A549 treated with AZD9567 at 1 μM for 4 hours (cell line): ENCODE data around the gene CD300C. TPM values are rescaled to one million over a fixed set of nuclear protein-coding genes. Genes with fewer than 3 reads are reported as not detected.

Experiments
- total RNA-seq: library from RNA; stranded (reverse); fragments of 200-300 nt; extraction: Qiagen RNA extraction; gene quantifications from 5 replicates; pipeline ENCODE4 v1.2.3, GENCODE V29; 2022; ENCODE audit not compliant: insufficient read depth

The CD300C gene
- 0.13 to 0.19 TPM (median 0.16 TPM) in 4 of 5 replicates, not detected in the other for total RNA-seq

GRCh38 chr17:74545843-74546230 is at the start of gene CD300C:
Gene CD300C, minus strand, starts transcription at chr17:74546115. Its CDS starts 333 bp downstream, at chr17:74545782.

GRCh38 chr17:74592087-74592990 is 46.4 kb upstream of the CD300C start, which contains the start of gene CD300LD:
Gene CD300LD, minus strand, starts transcription at chr17:74592283. Its CDS starts 81 bp downstream, at chr17:74592202.

GRCh38 chr17:74567397-74567796 is 21.5 kb upstream of the CD300C start, which contains the start of gene CD300H:
Gene CD300H, minus strand, starts transcription at chr17:74567509.

GRCh38 chr17:74531231-74531761 is 14.6 kb downstream of the CD300C start, which contains the start of gene CD300LB:
Gene CD300LB, minus strand, starts transcription at chr17:74531475. Its CDS starts 125 bp downstream, at chr17:74531350.

Other genes starting within 250 kb of the CD300C start
- gene KIF19, start 219.9 kb downstream of the CD300C start, total RNA-seq: 0.02 to 0.04 TPM in 2 of 5 replicates, not detected in the others
- 0.08 TPM in 1 of 5 replicates, not detected in the others for gene BTBD17, start 184.2 kb downstream of the CD300C start, total RNA-seq
- gene GPR142, start 178.6 kb downstream of the CD300C start, total RNA-seq: not detected in 5 replicates
- gene GPRC5C, start 114.0 kb downstream of the CD300C start, total RNA-seq: 30.9 to 57.7 TPM (median 51.7 TPM) in 5 replicates
- gene CD300A, start 79.5 kb downstream of the CD300C start, total RNA-seq: 0.09 to 0.15 TPM in 2 of 5 replicates, not detected in the others
- 0.05 to 0.12 TPM (median 0.07 TPM) in 4 of 5 replicates, not detected in the other for gene CD300LB, start 14.6 kb downstream of the CD300C start, total RNA-seq
- 0.39 to 0.70 TPM (median 0.45 TPM) in 4 of 5 replicates, not detected in the other for gene CD300H, start 21.4 kb upstream of the CD300C start, total RNA-seq
- not detected in 5 replicates for gene CD300LD, start 46.2 kb upstream of the CD300C start, total RNA-seq
- not detected in 5 replicates for gene CD300E, start 77.6 kb upstream of the CD300C start, total RNA-seq
- not detected in 5 replicates for gene CD300LF, start 166.8 kb upstream of the CD300C start, total RNA-seq
- gene RAB37, start 191.1 kb upstream of the CD300C start, total RNA-seq: 0.79 to 1.5 TPM (median 1.1 TPM) in 4 of 5 replicates, not detected in the other
- 46.1 to 57.7 TPM (median 49.1 TPM) in 5 replicates for gene NHERF1, start 202.5 kb upstream of the CD300C start, total RNA-seq
- gene NAT9, start 230.2 kb upstream of the CD300C start, total RNA-seq: 53.1 to 62.5 TPM (median 56.5 TPM) in 5 replicates